ENCODE results near the gene SLC35C1. TPM values are rescaled to one million over a fixed set of nuclear protein-coding genes. Genes with fewer than 3 reads are reported as not detected.

The SLC35C1 gene
- total and polyA plus RNA-seq, 2 of the 8 experiments (the other 6 are each of a cell fraction or from before 2014, with no cell fraction given) = 4.6 to 10.6 TPM

- Histone ChIP-seq H3K27me3 (replicated peaks in 1 of 4; ENCODE audit: control insufficient read depth in 3 of 4, extremely low read depth in 1 of 4, insufficient read depth in 3 of 4, low read length in 3 of 4) (peaks cover 0 to 6% (median 5%) of the 10 kb centered on the region in 4 experiments; a peak in 6 of 7 replicates), H3K9ac (replicated peaks in 1 of 4; ENCODE audit: extremely low read depth in 1 of 4, low read depth in 3 of 4, low read length in 3 of 4) (no peak overlapping the region), H3K36me3 (ENCODE audit: control insufficient read depth in 2 of 4, insufficient read depth in 4 of 4, low read length in 3 of 4) (no peaks in the 10 kb centered on the region), H2BK20ac (ENCODE audit: low read length) (no peak overlapping the region), H2BK12ac (ENCODE audit: low read depth, low read length) (no peak overlapping the region), H4K8ac (ENCODE audit: extremely low read depth, insufficient read depth, low read length) (no peak overlapping the region), H3K23ac (ENCODE audit: insufficient read length) (no peak overlapping the region), H4K20me1 (replicated peaks in 1 of 2; ENCODE audit: control insufficient read depth in 1 of 2, insufficient read depth in 2 of 2, low read length in 2 of 2) (no peaks in the 10 kb centered on the region), H3K4me1 (replicated peaks in 1 of 4; ENCODE audit: control insufficient read depth in 3 of 4, insufficient read depth in 4 of 4, low read length in 3 of 4) (no peaks in the 10 kb centered on the region; a peak in 1 of 7 replicates), H2BK120ac (replicated peaks; ENCODE audit: low read depth, low read length) (no peak overlapping the region), H2AFZ (ENCODE audit: low read length) (no peak overlapping the region), H3K9me3 (ENCODE audit: insufficient read depth in 2 of 2, low read depth in 1 of 2, low read length in 1 of 2) (no peaks in the 10 kb centered on the region), H3K23me2 (ENCODE audit: low read depth, low read length) (peaks cover 5% of the 10 kb centered on the region; the same call in 1 of the 2 replicates), H4K5ac (ENCODE audit: insufficient read length, low read depth, low read length) (no peak overlapping the region), H3K4me2 (ENCODE audit: insufficient read depth in 1 of 2, low read depth in 2 of 2, low read length in 2 of 2) (no peak overlapping the region), H3K56ac (replicated peaks; ENCODE audit: insufficient read length, low read depth, low read length) (no peak overlapping the region), H4K91ac (replicated peaks; ENCODE audit: insufficient read length, low read length) (no peak overlapping the region), H3K27ac (ENCODE audit: low read depth, low read length) (no peak overlapping the region), H3K4me3 (ENCODE audit: extremely low read depth in 1 of 4, insufficient read depth in 2 of 4, low read depth in 3 of 4, low read length in 4 of 4) (no peak overlapping the region), H2BK5ac (ENCODE audit: low read depth, low read length) (no peak overlapping the region), H3K14ac (ENCODE audit: insufficient read length) (no peak overlapping the region), H3K18ac (ENCODE audit: extremely low read depth, low read length) (no peak overlapping the region), H2BK15ac (ENCODE audit: low read length) (no peak overlapping the region), H3K79me2 (ENCODE audit: control insufficient read depth in 1 of 2, insufficient read depth in 2 of 2, low read length in 2 of 2) (no peaks in the 10 kb centered on the region), H3K4ac (replicated peaks; ENCODE audit: insufficient read length, low read depth, low read length) (no peak overlapping the region), H3K79me1 (ENCODE audit: low read depth, low read length) (no peaks in the 10 kb centered on the region), H2AK5ac (ENCODE audit: low read depth, low read length) (no peak overlapping the region)
- TF ChIP-seq YY1 (IDR thresholded peaks at IDR 0.05; ENCODE audit: low read depth, low read length) (no peak), RNF2 (IDR thresholded peaks at IDR 0.05; ENCODE audit: borderline replicate concordance, low read depth, low read length, missing control alignments, poor library complexity, severe bottlenecking) (no peak), BACH1 (IDR thresholded peaks at IDR 0.05; ENCODE audit: low read length) (no peak), CHD1 (IDR thresholded peaks at IDR 0.05; ENCODE audit: low read depth, low read length) (no peak), KDM4A (IDR thresholded peaks at IDR 0.05; ENCODE audit: low read depth, low read length, severe bottlenecking) (no peak), KDM5A (IDR thresholded peaks at IDR 0.05; ENCODE audit: low read length) (no peak), CBX8 (IDR thresholded peaks at IDR 0.05; ENCODE audit: borderline replicate concordance, low read depth, low read length) (no peak), TAF7 (optimal IDR thresholded peaks at IDR 0.05; ENCODE audit: borderline replicate concordance, low read depth, low read length) (no peak), BRCA1 (IDR thresholded peaks at IDR 0.05; ENCODE audit: low read depth, low read length) (no peak), JUND (IDR thresholded peaks at IDR 0.05; ENCODE audit: low read length) (no peak)
- WGBS, 2 experiments (ENCODE audit: extremely low coverage in 1 of 2, insufficient coverage in 1 of 2, insufficient read length in 1 of 2, insufficient replicate concordance in 2 of 2, low coverage in 1 of 2, low lambda C conversion rate in 2 of 2, missing lambda C conversion rate in 1 of 2) = 81% methylated on average over 11 of the region's 11 CpGs; no CpG with 5 or more reads in 1 of the 2 experiments
- DNase-seq (ENCODE audit: low read depth in 1 of 2, low spot score in 2 of 2) = no peak
- no peak for FAIRE-seq
- POLR2A ChIA-PET (ENCODE audit: partially characterized antibody) = interaction anchor here (0.9 kb wide), 1 partner anchor 9 kb away, joined by 4 read pairs; no protein-coding TSS in a partner anchor
- CTCF ChIA-PET (ENCODE audit: partially characterized antibody) = interaction anchor here (0.7 to 7.2 kb wide), 7 partner anchors 17 to 434 kb away, joined by 3 to 89 read pairs (median 18); no protein-coding TSS in a partner anchor
Observed at GRCh38 chr11:45772986-45773785, 31.8 kb upstream of the SLC35C1 start.

Measured in H1 (cell line).